Neural progenitor cell (in vitro differentiated cells): Measurements from ENCODE around the gene CD300E. TPM values are rescaled to one million over a fixed set of nuclear protein-coding genes. Genes with fewer than 3 reads are reported as not detected.

ENCODE experiments used
- DNase-seq: peaks from one replicate; pipeline ENCODE4 v3.0.0-alpha.2; 2016; ENCODE audit warnings: low spot score
- H2AFZ ChIP-seq: fragments of 200-600 bp; sonication (generic); replicated peaks from 2 replicates; pipeline ENCODE4 v1.6.1; 2016; ENCODE audit warnings: antibody characterized with exemption
- H3F3A ChIP-seq: fragments of 200-600 bp; sonication (generic); 2 replicates; pipeline ENCODE4 v1.6.1; 2016; ENCODE audit warnings: antibody characterized with exemption, low read depth
- H3K27ac ChIP-seq: fragments of 200-600 bp; sonication (generic); 2 replicates; pipeline ENCODE4 v1.5.1; 2016; ENCODE audit warnings: mild to moderate bottlenecking
- H3K27me3 ChIP-seq: fragments of 200-600 bp; sonication (generic); 2 replicates; pipeline ENCODE4 v1.6.1; 2016; ENCODE audit warnings: mild to moderate bottlenecking, moderate library complexity
- H3K36me3 ChIP-seq: fragments of 200-600 bp; sonication (generic); 2 replicates; pipeline ENCODE4 v1.5.1; 2016
- H3K4me1 ChIP-seq: fragments of 200-600 bp; sonication (generic); 2 replicates; pipeline ENCODE4 v1.6.1; 2016; ENCODE audit warnings: mixed run types
- H3K4me2 ChIP-seq: fragments of 200-600 bp; sonication (generic); 2 replicates; pipeline ENCODE4 v1.6.1; 2016
- H3K4me3 ChIP-seq: fragments of 200-600 bp; sonication (generic); 2 replicates; pipeline ENCODE4 v1.5.1; 2016
- H3K79me2 ChIP-seq: fragments of 200-600 bp; sonication (generic); 2 replicates; pipeline ENCODE4 v1.6.1; 2016; ENCODE audit warnings: low read depth
- H3K9ac ChIP-seq: fragments of 200-600 bp; sonication (generic); 2 replicates; pipeline ENCODE4 v1.6.1; 2016
- H3K9me3 ChIP-seq: fragments of 200-600 bp; sonication (generic); 2 replicates; pipeline ENCODE4 v1.5.1; 2016; ENCODE audit warnings: low read depth
- H4K20me1 ChIP-seq: fragments of 200-600 bp; sonication (generic); 2 replicates; pipeline ENCODE4 v1.6.1; 2016; ENCODE audit warnings: low read depth
- H3K27ac Mint-ChIP-seq: 3 replicates; pipeline ENCODE4 v1.8.0; 2021; ENCODE audit warnings: mixed read lengths
- H3K27me3 Mint-ChIP-seq: 2 replicates; pipeline ENCODE4 v1.8.0; 2022; ENCODE audit warnings: low read depth, mild to moderate bottlenecking, inconsistent platforms, moderate library complexity, mixed read lengths; ENCODE audit not compliant: insufficient read depth
- H3K36me3 Mint-ChIP-seq: 3 replicates; pipeline ENCODE4 v1.8.0; 2021; ENCODE audit warnings: mixed read lengths
- H3K4me1 Mint-ChIP-seq: 3 replicates; pipeline ENCODE4 v1.8.0; 2021; ENCODE audit warnings: mixed read lengths
- H3K4me3 Mint-ChIP-seq: 3 replicates; pipeline ENCODE4 v1.8.0; 2021; ENCODE audit warnings: mild to moderate bottlenecking, moderate library complexity, mixed read lengths
- H3K9me3 Mint-ChIP-seq: 3 replicates; pipeline ENCODE4 v1.8.0; 2020; ENCODE audit warnings: mixed read lengths
- CTCF ChIP-seq: fragments of 200-600 bp; sonication (generic); IDR thresholded peaks from 2 replicates; pipeline ENCODE4 v1.5.1; 2017; ENCODE audit warnings: antibody characterized with exemption, mild to moderate bottlenecking
- EZH2 ChIP-seq: fragments of 200-600 bp; sonication (generic); IDR thresholded peaks from 2 replicates; pipeline ENCODE4 v1.6.1; 2017; ENCODE audit warnings: antibody characterized with exemption, mild to moderate bottlenecking, moderate library complexity
- EZH2phosphoT487 ChIP-seq: fragments of 200-600 bp; sonication (generic); IDR thresholded peaks from 2 replicates; pipeline ENCODE4 v1.6.1; 2017; ENCODE audit warnings: antibody characterized with exemption
- total RNA-seq: library from RNA; depleted of rRNA; stranded (reverse); fragments of >200 nt; gene quantifications from 2 replicates; pipeline ENCODE4 v1.2.3, GENCODE V29; 2015; ENCODE audit warnings: low replicate concordance

CD300E gene
- total RNA-seq, 1 donor from 2014 or later = not detected

- peaks cover 10% of the 10 kb centered on the region for H3K4me1 Mint-ChIP-seq
Measured at GRCh38 chr17:74605361-74605760, 18.2 kb downstream of the CD300E start.

GRCh38 chr17:74604761-74605160, 18.8 kb downstream of the CD300E start:
- Mint-ChIP-seq H3K4me3 (no peak overlapping the region), H3K27me3 (peaks cover 6% of the 10 kb centered on the region), H3K36me3 (no peaks in the 10 kb centered on the region), H3K27ac (no peak overlapping the region), H3K4me1 (peaks cover 10% of the 10 kb centered on the region), H3K9me3 (no peaks in the 10 kb centered on the region)
- H3F3A ChIP-seq = no peaks in the 10 kb centered on the region
- peaks cover 20% of the 10 kb centered on the region for H3K27me3 ChIP-seq
- no peaks in the 10 kb centered on the region for H4K20me1 ChIP-seq
- no peak overlapping the region for H2AFZ ChIP-seq
- no peaks in the 10 kb centered on the region for H3K36me3 ChIP-seq
- H3K4me3 ChIP-seq = no peak overlapping the region
- H3K4me1 ChIP-seq = no peaks in the 10 kb centered on the region
- no peak for TF ChIP-seq CTCF
- TF ChIP-seq EZH2phosphoT487 = no peak
- TF ChIP-seq EZH2 = no peak
- H3K27ac ChIP-seq = no peak overlapping the region
- H3K9me3 ChIP-seq = no peaks in the 10 kb centered on the region
- DNase-seq = no peak
- no peak overlapping the region for H3K4me2 ChIP-seq
- H3K79me2 ChIP-seq = no peaks in the 10 kb centered on the region
- no peak overlapping the region for H3K9ac ChIP-seq

More at GRCh38 chr17:74605361-74605760, 18.2 kb downstream of the CD300E start:
- no peaks in the 10 kb centered on the region for H3K9me3 ChIP-seq
- H3K4me3 ChIP-seq = no peak overlapping the region
- no peaks in the 10 kb centered on the region for H3K79me2 ChIP-seq
- H3K36me3 Mint-ChIP-seq = no peaks in the 10 kb centered on the region
- H3K9me3 Mint-ChIP-seq = no peaks in the 10 kb centered on the region
- H3K4me1 ChIP-seq = no peaks in the 10 kb centered on the region
- H3K27ac Mint-ChIP-seq = no peak overlapping the region
- no peak overlapping the region for H3K27ac ChIP-seq
- H2AFZ ChIP-seq = no peak overlapping the region
- H3F3A ChIP-seq = no peaks in the 10 kb centered on the region
- no peak overlapping the region for H3K4me2 ChIP-seq
- H3K27me3 ChIP-seq = peaks cover 26% of the 10 kb centered on the region
- H3K4me3 Mint-ChIP-seq = no peak overlapping the region
- TF ChIP-seq EZH2phosphoT487 (no peak), CTCF (no peak), EZH2 (no peak)
- no peak for DNase-seq
- no peak overlapping the region for H3K9ac ChIP-seq
- H4K20me1 ChIP-seq = no peaks in the 10 kb centered on the region
- H3K27me3 Mint-ChIP-seq = peaks cover 6% of the 10 kb centered on the region
- H3K36me3 ChIP-seq = no peaks in the 10 kb centered on the region

- Histone ChIP-seq H3K9me3 (no peaks in the 10 kb centered on the region), H3K4me1 (no peaks in the 10 kb centered on the region), H3K36me3 (no peaks in the 10 kb centered on the region), H3K27ac (no peak overlapping the region), H3F3A (no peaks in the 10 kb centered on the region), H3K9ac (no peak overlapping the region), H3K79me2 (no peaks in the 10 kb centered on the region), H4K20me1 (no peaks in the 10 kb centered on the region), H2AFZ (no peak overlapping the region), H3K27me3 (peaks cover 16% of the 10 kb centered on the region), H3K4me3 (no peak overlapping the region), H3K4me2 (no peak overlapping the region)
- H3K9me3 Mint-ChIP-seq = no peaks in the 10 kb centered on the region
- no peak overlapping the region for H3K27ac Mint-ChIP-seq
- TF ChIP-seq CTCF = no peak
- no peak for TF ChIP-seq EZH2
- no peak for TF ChIP-seq EZH2phosphoT487
- H3K27me3 Mint-ChIP-seq = peaks cover 9% of the 10 kb centered on the region
- H3K36me3 Mint-ChIP-seq = no peaks in the 10 kb centered on the region
- H3K4me1 Mint-ChIP-seq = peaks cover 10% of the 10 kb centered on the region
- DNase-seq = no peak
- no peak overlapping the region for H3K4me3 Mint-ChIP-seq
Measured at GRCh38 chr17:74604200-74604599, 19.3 kb downstream of the CD300E start.
